ENCODE measurements around the gene LIMS2.

The LIMS2 gene

GRCh38 chr2:127634626-127635379 is 40.5 kb downstream of the LIMS2 start:
- H3K9ac ChIP-seq (ENCODE audit: low read depth, low read length) = no peak overlapping the region
- H3K36me3 ChIP-seq (ENCODE audit: insufficient read depth, low read length) = no peaks in the 10 kb centered on the region
- H3K9me3 ChIP-seq (ENCODE audit: control insufficient read depth, insufficient read depth, low read length) = no peaks in the 10 kb centered on the region
- peaks cover 9% of the 10 kb centered on the region; the same call in 1 of the 2 replicates for H3K4me1 ChIP-seq (ENCODE audit: insufficient read depth, low read length)

GRCh38 chr2:127634066-127634617 is 41.2 kb downstream of the LIMS2 start:
- Histone ChIP-seq H3K36me3 (ENCODE audit: insufficient read depth, low read length) (no peaks in the 10 kb centered on the region), H3K9me3 (ENCODE audit: control insufficient read depth, insufficient read depth, low read length) (no peaks in the 10 kb centered on the region), H3K9ac (ENCODE audit: low read depth, low read length) (no peak overlapping the region), H3K4me1 (ENCODE audit: insufficient read depth, low read length) (peaks cover 9% of the 10 kb centered on the region; the same call in 1 of the 2 replicates)

- H3K4me1 ChIP-seq (ENCODE audit: insufficient read depth, low read length) = peaks cover 9% of the 10 kb centered on the region; the same call in 1 of the 2 replicates
- no peaks in the 10 kb centered on the region for H3K9me3 ChIP-seq (ENCODE audit: control insufficient read depth, insufficient read depth, low read length)
- no peak overlapping the region for H3K9ac ChIP-seq (ENCODE audit: low read depth, low read length)
- H3K36me3 ChIP-seq (ENCODE audit: insufficient read depth, low read length) = no peaks in the 10 kb centered on the region
Observed at GRCh38 chr2:127633556-127634065, 41.7 kb downstream of the LIMS2 start.

- Histone ChIP-seq H3K9ac (ENCODE audit: low read depth, low read length) (no peak overlapping the region), H3K4me1 (ENCODE audit: insufficient read depth, low read length) (peaks cover 9% of the 10 kb centered on the region; the same call in 1 of the 2 replicates), H3K9me3 (ENCODE audit: control insufficient read depth, insufficient read depth, low read length) (no peaks in the 10 kb centered on the region), H3K36me3 (ENCODE audit: insufficient read depth, low read length) (no peaks in the 10 kb centered on the region)
Observed at GRCh38 chr2:127632592-127633489, 42.5 kb downstream of the LIMS2 start.

GRCh38 chr2:127631997-127632581 is 43.2 kb downstream of the LIMS2 start:
- Histone ChIP-seq H3K36me3 (ENCODE audit: insufficient read depth, low read length) (no peaks in the 10 kb centered on the region), H3K9me3 (ENCODE audit: control insufficient read depth, insufficient read depth, low read length) (no peaks in the 10 kb centered on the region), H3K4me1 (ENCODE audit: insufficient read depth, low read length) (peaks cover 5% of the 10 kb centered on the region; the same call in 1 of the 2 replicates), H3K9ac (ENCODE audit: low read depth, low read length) (no peak overlapping the region)

GRCh38 chr2:127631541-127631996 is 43.8 kb downstream of the LIMS2 start:
- Histone ChIP-seq H3K36me3 (ENCODE audit: insufficient read depth, low read length) (no peaks in the 10 kb centered on the region), H3K9me3 (ENCODE audit: control insufficient read depth, insufficient read depth, low read length) (no peaks in the 10 kb centered on the region), H3K4me1 (ENCODE audit: insufficient read depth, low read length) (no peaks in the 10 kb centered on the region), H3K9ac (ENCODE audit: low read depth, low read length) (no peak overlapping the region)

GRCh38 chr2:127630864-127631540 is 44.3 kb downstream of the LIMS2 start:
- Histone ChIP-seq H3K9ac (ENCODE audit: low read depth, low read length) (no peak overlapping the region), H3K4me1 (ENCODE audit: insufficient read depth, low read length) (no peaks in the 10 kb centered on the region), H3K9me3 (ENCODE audit: control insufficient read depth, insufficient read depth, low read length) (no peaks in the 10 kb centered on the region), H3K36me3 (ENCODE audit: insufficient read depth, low read length) (no peaks in the 10 kb centered on the region)

GRCh38 chr2:127630096-127630863 is 45.0 kb downstream of the LIMS2 start:
- no peaks in the 10 kb centered on the region for H3K9me3 ChIP-seq (ENCODE audit: control insufficient read depth, insufficient read depth, low read length)
- H3K36me3 ChIP-seq (ENCODE audit: insufficient read depth, low read length) = no peaks in the 10 kb centered on the region
- H3K9ac ChIP-seq (ENCODE audit: low read depth, low read length) = no peak overlapping the region
- no peaks in the 10 kb centered on the region for H3K4me1 ChIP-seq (ENCODE audit: insufficient read depth, low read length)

GRCh38 chr2:127629637-127630036 is 45.7 kb downstream of the LIMS2 start:
- H3K36me3 ChIP-seq (ENCODE audit: insufficient read depth, low read length) = no peaks in the 10 kb centered on the region
- no peak overlapping the region for H3K9ac ChIP-seq (ENCODE audit: low read depth, low read length)
- no peaks in the 10 kb centered on the region for H3K9me3 ChIP-seq (ENCODE audit: control insufficient read depth, insufficient read depth, low read length)
- H3K4me1 ChIP-seq (ENCODE audit: insufficient read depth, low read length) = no peaks in the 10 kb centered on the region

GRCh38 chr2:127628767-127629614 is 46.3 kb downstream of the LIMS2 start:
- Histone ChIP-seq H3K9ac (ENCODE audit: low read depth, low read length) (no peak overlapping the region), H3K9me3 (ENCODE audit: control insufficient read depth, insufficient read depth, low read length) (no peaks in the 10 kb centered on the region), H3K4me1 (ENCODE audit: insufficient read depth, low read length) (no peaks in the 10 kb centered on the region), H3K36me3 (ENCODE audit: insufficient read depth, low read length) (no peaks in the 10 kb centered on the region)

- H3K36me3 ChIP-seq (ENCODE audit: insufficient read depth, low read length) = no peaks in the 10 kb centered on the region
- H3K9ac ChIP-seq (ENCODE audit: low read depth, low read length) = no peak overlapping the region
- H3K4me1 ChIP-seq (ENCODE audit: insufficient read depth, low read length) = no peaks in the 10 kb centered on the region
- H3K9me3 ChIP-seq (ENCODE audit: control insufficient read depth, insufficient read depth, low read length) = no peaks in the 10 kb centered on the region
Observed at GRCh38 chr2:127627740-127628571, 47.4 kb downstream of the LIMS2 start.
